Lower leg skin (tissue), 4 donors: ENCODE measurements around the gene HSD17B12. TPM values are rescaled to one million over a fixed set of nuclear protein-coding genes. Genes with fewer than 3 reads are reported as not detected.

Experiments
- DNase-seq, 2 donors: peaks; one replicate each; pipeline ENCODE4 v3.0.0-alpha.2; 2019; ENCODE audit warnings: low spot score in 2 of 2
- H3K4me3 ChIP-seq: fragments of 200-600 bp; sonication (generic); 2 replicates; pipeline ENCODE4 v1.5.1; 2017; ENCODE audit warnings: mild to moderate bottlenecking, low read depth; ENCODE audit not compliant: poor library complexity, severe bottlenecking
- CTCF ChIP-seq, 3 donors: fragments of 450-650 bp; IDR thresholded peaks; one replicate each; pipeline ENCODE4 v1.5.1; 2016; ENCODE audit warnings: antibody characterized with exemption in 3 of 3, mild to moderate bottlenecking in 3 of 3, moderate library complexity in 2 of 3
- POLR2A ChIP-seq, 2 donors: fragments of 450-650 bp; IDR thresholded peaks; one replicate each; pipeline ENCODE4 v1.6.1; 2016 to 2017; ENCODE audit warnings: antibody characterized with exemption in 2 of 2, mild to moderate bottlenecking in 1 of 2, moderate library complexity in 1 of 2
- WGBS, 2 donors: methylation state at CpG; one replicate each; pipeline ENCODE4 v1.1.5; 2018; 5-methylcytosine and 5-hydroxymethylcytosine counted together
- intact Hi-C: fragments of 100-400 bp; cut with DNase I; formaldehyde crosslinking; loops from one replicate; pipeline ENCODE4 v1.15.0; 2023; ENCODE audit warnings: low total_unique reads
- total RNA-seq, 4 donors: library from RNA; depleted of rRNA; stranded (reverse); fragments of >200 nt; gene quantifications; one replicate each; pipeline ENCODE4 v1.1.0, GENCODE V29; 2016

Gene HSD17B12
- total RNA-seq, 4 donors from 2014 or later = 32.0 to 69.7 (median 46.6) TPM

- WGBS, 2 donors = 77 to 88% methylated on average over 6 of the region's 6 CpGs
- TF ChIP-seq POLR2A (IDR thresholded peaks at IDR 0.05) (no peak), CTCF (IDR thresholded peaks at IDR 0.05) (no peak)
- DNase-seq = no peak
- H3K4me3 ChIP-seq = no peak overlapping the region
- intact Hi-C loops = no loop called here
Observed at GRCh38 chr11:43690929-43691725, 10.6 kb downstream of the HSD17B12 start.

- H3K4me3 ChIP-seq = no peak overlapping the region
- intact Hi-C loops = no loop called here
- no peak for TF ChIP-seq CTCF (IDR thresholded peaks at IDR 0.05)
- TF ChIP-seq POLR2A (IDR thresholded peaks at IDR 0.05) = no peak
- 88 to 96% methylated on average over 1 of the region's 1 CpG for WGBS, 2 donors
- DNase-seq = no peak
Observed at GRCh38 chr11:43691806-43692205, 11.3 kb downstream of the HSD17B12 start.

GRCh38 chr11:43693069-43693468, 12.5 kb downstream of the HSD17B12 start:
- TF ChIP-seq CTCF (IDR thresholded peaks at IDR 0.05) (no peak), POLR2A (IDR thresholded peaks at IDR 0.05) (no peak)
- H3K4me3 ChIP-seq = no peak overlapping the region
- intact Hi-C loops = no loop called here
- WGBS, 2 donors = 89 to 92% methylated on average over 2 of the region's 2 CpGs
- no peak for DNase-seq

GRCh38 chr11:43693731-43694130, 13.2 kb downstream of the HSD17B12 start:
- DNase-seq = no peak
- intact Hi-C loops = no loop called here
- TF ChIP-seq CTCF (IDR thresholded peaks at IDR 0.05) (no peak), POLR2A (IDR thresholded peaks at IDR 0.05) (no peak)
- H3K4me3 ChIP-seq = no peak overlapping the region
- WGBS, 2 donors = 73 to 82% methylated on average over 3 of the region's 3 CpGs

- WGBS, 2 donors = 85 to 89% methylated on average over 2 of the region's 2 CpGs
- no peak for DNase-seq
- intact Hi-C loops = no loop called here
- TF ChIP-seq POLR2A (IDR thresholded peaks at IDR 0.05) (no peak), CTCF (IDR thresholded peaks at IDR 0.05) (no peak)
- no peak overlapping the region for H3K4me3 ChIP-seq
Observed at GRCh38 chr11:43694477-43694876, 13.9 kb downstream of the HSD17B12 start.

GRCh38 chr11:43697679-43698078, 17.1 kb downstream of the HSD17B12 start:
- H3K4me3 ChIP-seq = no peak overlapping the region
- 82 to 85% methylated on average over 1 of the region's 1 CpG for WGBS, 2 donors
- TF ChIP-seq POLR2A (IDR thresholded peaks at IDR 0.05) (no peak), CTCF (IDR thresholded peaks at IDR 0.05) (no peak)
- no peak for DNase-seq
- intact Hi-C loops = no loop called here
